Small intestine (tissue), 7 donors: ENCODE data around the gene ERRFI1. TPM values are rescaled to one million over a fixed set of nuclear protein-coding genes. Genes with fewer than 3 reads are reported as not detected.

ENCODE experiments used
- DNase-seq, 2 donors: peaks; one replicate each; pipeline versions ENCODE4 v3.0.0 to v3.0.0-alpha.2; 2013
- FAIRE-seq: peaks from 2 replicates; lab custom pipeline; 2012; peaks lifted over from hg19 to GRCh38; lab: Jason Lieb, UNC
- H3K27ac ChIP-seq, 3 donors: one replicate each; pipeline ENCODE4 v1.5.1; 2013; ENCODE audit warnings: low read length in 2 of 3, mild to moderate bottlenecking in 2 of 3, control low read depth in 1 of 3, inconsistent platforms in 1 of 3, low read depth in 1 of 3, moderate library complexity in 1 of 3
- H3K27me3 ChIP-seq, 3 donors: one replicate each; pipeline ENCODE4 v1.6.1; 2013; ENCODE audit warnings: low read length in 3 of 3, inconsistent platforms in 1 of 3; ENCODE audit not compliant: control insufficient read depth in 3 of 3, insufficient read depth in 3 of 3
- H3K36me3 ChIP-seq, 3 donors: one replicate each; pipeline ENCODE4 v1.6.1; 2013; ENCODE audit warnings: low read length in 3 of 3, inconsistent platforms in 1 of 3, low read depth in 1 of 3, mild to moderate bottlenecking in 1 of 3, moderate library complexity in 1 of 3; ENCODE audit not compliant: control insufficient read depth in 3 of 3, insufficient read depth in 2 of 3
- H3K4me1 ChIP-seq, 3 donors: one replicate each; pipeline ENCODE4 v1.6.1; 2013; ENCODE audit warnings: low read length in 2 of 3, inconsistent platforms in 1 of 3, low read depth in 1 of 3, mild to moderate bottlenecking in 1 of 3, moderate library complexity in 1 of 3; ENCODE audit not compliant: control insufficient read depth in 3 of 3, insufficient read depth in 2 of 3
- H3K4me3 ChIP-seq, 3 donors: one replicate each; pipeline ENCODE4 v1.5.1; 2013; ENCODE audit warnings: low read length in 3 of 3, control low read depth in 1 of 3, inconsistent platforms in 1 of 3, low read depth in 1 of 3, mild to moderate bottlenecking in 1 of 3, moderate library complexity in 1 of 3
- H3K9me3 ChIP-seq, 2 donors: one replicate each; pipeline ENCODE4 v1.6.1; 2013; ENCODE audit warnings: low read depth in 1 of 2, low read length in 1 of 2; ENCODE audit not compliant: control insufficient read depth in 2 of 2, insufficient read depth in 1 of 2
- WGBS, 3 donors: extraction: QIAGEN DNeasy Blood & Tissue Kit; methylation state at CpG; one replicate each; pipeline ENCODE4 v1.1.7; 2013; 5-methylcytosine and 5-hydroxymethylcytosine counted together
- polyA plus RNA-seq, 4 donors: library from polyadenylated mRNA; stranded (reverse) in 3 of 4; unstranded in 1 of 4; fragments of 200-250 nt in 3 of 4; fragments of 120-200 nt in 1 of 4; gene quantifications; one replicate each; pipeline versions ENCODE4 v1.2.1 to v1.2.3, GENCODE V29; 2013
- donor health status: healthy with polysubstance abuse.
- donor health status: control.
- donor health status: control.
- donor health status: Bipolar disorder and iron deficiency.
- donor health status: healthy.

ERRFI1 gene
- polyA plus RNA-seq, 4 donors, result 22.8 to 39.1 (median 34.1) TPM

DNA sequence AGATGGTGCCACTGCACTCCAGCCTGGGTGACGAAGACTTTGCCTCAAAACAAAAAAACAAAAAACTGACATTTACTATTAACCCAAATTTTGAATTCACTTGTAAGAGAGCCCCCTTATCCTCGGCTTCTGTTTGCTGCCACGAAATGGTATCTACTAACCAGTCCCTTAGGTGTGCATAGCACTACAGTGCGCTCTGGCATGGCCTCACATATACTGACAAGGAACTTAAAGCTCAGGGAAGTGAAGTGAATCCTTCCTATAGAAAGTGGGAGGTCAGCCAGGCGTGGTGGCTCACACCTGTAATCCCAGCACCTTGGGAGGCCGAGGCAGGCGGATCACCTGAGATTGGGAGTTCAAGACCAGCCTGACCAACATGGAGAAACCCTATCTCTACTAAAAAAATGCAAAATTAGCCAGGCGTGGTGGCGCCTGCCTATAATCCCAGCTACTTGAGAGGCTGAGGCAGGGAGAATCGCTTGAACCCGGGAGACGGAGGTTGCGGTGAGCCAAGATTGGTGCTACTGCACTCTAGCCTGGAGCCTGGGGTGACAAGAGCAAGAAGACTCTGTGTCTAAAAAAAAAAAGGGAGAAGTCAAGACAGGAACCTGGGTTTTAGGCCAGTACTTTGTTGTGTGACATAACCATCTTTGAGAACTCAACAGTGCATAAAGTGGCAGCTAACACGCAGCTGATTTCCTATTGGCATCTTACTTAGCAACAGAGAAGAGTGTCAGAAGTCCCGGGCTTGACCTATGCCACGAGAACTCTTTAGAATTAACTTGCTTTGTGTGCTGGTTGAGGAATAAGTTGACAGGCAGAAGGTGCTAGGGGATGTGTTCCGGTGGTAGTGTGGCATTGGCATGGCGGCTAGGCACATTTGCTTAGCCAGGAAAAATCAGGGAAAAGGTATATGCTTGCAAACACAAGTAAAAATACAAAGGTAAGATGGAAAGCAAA is 16.8 kb downstream of the ERRFI1 start:
- no peaks in the 10 kb centered on the region for H3K9me3 ChIP-seq
- DNase-seq (no peak), FAIRE-seq (no peak)
- no peaks in the 10 kb centered on the region for H3K27me3 ChIP-seq
- no peak overlapping the region for H3K4me3 ChIP-seq
- H3K36me3 ChIP-seq, result peaks cover under 1 to 27% (median 18%) of the 10 kb centered on the region in 3 donors
- peaks cover 0 to 14% (median 0%) of the 10 kb centered on the region in 3 donors for H3K4me1 ChIP-seq
- 94 to 95% (median 94%) methylated on average over 18 of the region's 18 CpGs for WGBS, 3 donors
- H3K27ac ChIP-seq, result no peak overlapping the region

DNA sequence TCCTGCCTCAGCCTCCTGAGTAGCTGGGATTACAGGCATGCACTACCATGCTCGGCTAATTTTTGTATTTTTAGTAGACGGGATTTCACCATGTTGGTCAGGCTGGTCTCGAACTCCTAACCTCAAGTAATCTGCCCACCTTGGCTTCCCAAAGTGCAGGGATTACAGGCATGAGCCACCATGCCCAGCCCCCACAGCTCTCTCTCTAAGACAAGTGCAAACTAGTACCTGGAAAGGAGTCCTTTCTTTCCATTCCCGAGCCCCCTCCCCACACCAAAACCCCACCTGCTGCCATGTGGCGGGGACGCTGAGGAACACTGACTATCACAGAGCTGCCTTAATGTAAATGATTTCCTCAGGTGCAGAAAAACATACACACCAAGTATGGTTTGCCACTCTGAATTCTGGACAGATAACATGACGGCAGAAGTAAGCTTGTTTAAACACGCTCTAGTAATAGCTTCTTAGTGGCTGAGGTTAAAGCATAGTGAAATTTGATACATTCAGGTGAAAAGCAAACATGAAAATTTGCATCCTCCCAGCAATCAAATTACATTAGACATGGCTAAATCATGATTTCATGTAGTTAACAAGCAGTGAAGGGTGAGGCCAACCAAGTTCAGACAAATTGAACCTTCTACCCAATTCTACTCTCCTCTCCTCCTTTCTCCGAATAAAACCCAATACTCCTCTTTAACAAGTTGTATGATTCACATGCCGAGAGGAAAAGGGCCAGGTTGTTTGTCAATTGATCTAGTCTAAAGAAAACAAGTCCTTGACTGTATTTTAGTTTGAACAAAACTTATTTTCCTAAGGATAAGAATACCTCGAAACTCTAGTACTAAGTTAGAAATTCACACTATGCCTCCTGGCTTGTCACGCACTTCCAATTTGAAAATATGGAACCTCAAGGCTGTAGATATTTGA is 19.8 kb downstream of the ERRFI1 start:
- DNase-seq, result no peak
- 88 to 91% (median 89%) methylated on average over 12 of the region's 12 CpGs for WGBS, 3 donors
- no peak for FAIRE-seq

DNA sequence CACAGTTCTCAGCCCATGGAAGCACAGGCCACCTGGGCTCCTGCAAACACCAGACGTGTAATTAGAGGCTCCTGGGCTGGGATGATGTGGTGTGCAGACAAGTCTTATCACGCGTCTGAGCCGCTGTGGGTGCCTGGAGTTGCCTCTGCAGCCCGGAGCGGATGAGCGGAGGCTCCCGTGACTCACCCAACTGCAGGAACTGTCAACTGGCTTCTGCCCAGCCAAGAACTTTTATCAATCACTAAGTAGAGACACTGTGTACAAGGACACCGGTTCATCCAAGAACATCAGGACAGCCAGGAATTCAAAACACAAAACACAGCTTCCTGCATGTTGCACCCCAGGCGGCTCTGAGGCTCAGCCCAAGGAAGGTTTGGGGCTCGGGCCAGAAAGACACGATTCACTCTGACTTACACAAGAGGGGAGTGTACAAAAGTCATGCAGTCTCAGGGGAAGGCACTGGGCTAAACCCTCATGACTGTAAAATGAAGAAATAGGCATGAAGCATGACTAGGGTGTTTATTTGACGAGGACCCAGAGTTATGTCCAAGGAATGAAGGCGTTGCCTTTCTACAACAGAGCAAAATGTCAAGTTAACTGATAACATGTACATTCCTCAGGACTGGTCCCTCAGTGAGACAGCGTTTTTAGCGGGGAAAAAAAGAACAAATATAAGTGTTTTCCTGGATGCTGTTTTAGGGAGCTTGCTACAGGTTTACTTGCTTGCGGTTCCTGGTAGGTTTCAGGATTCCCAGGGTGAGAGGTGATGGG is 21.1 kb downstream of the ERRFI1 start:
- 27 to 45% (median 38%) methylated on average over 17 of the region's 17 CpGs for WGBS, 3 donors
- H3K36me3 ChIP-seq, result peaks cover 0 to 9% (median 0%) of the 10 kb centered on the region in 3 donors
- peak; percentile 67 to 81 for DNase-seq
- no peak overlapping the region for H3K4me3 ChIP-seq
- FAIRE-seq, result no peak
- H3K4me1 ChIP-seq, result peaks cover 0 to 18% (median 2%) of the 10 kb centered on the region in 3 donors
- H3K9me3 ChIP-seq, result no peaks in the 10 kb centered on the region
- peak overlapping the region; percentile 50 to 76 (median 58) for H3K27ac ChIP-seq
- no peaks in the 10 kb centered on the region for H3K27me3 ChIP-seq

More for the DNA sequence above, 19.8 kb downstream of the ERRFI1 start:
- H3K9me3 ChIP-seq, result no peaks in the 10 kb centered on the region
- H3K4me3 ChIP-seq, result no peak overlapping the region
- H3K27ac ChIP-seq, result no peak overlapping the region
- peaks cover 0 to 15% (median 5%) of the 10 kb centered on the region in 3 donors for H3K36me3 ChIP-seq
- H3K27me3 ChIP-seq, result no peaks in the 10 kb centered on the region
- H3K4me1 ChIP-seq, result peaks cover 0 to 18% (median 2%) of the 10 kb centered on the region in 3 donors

DNA sequence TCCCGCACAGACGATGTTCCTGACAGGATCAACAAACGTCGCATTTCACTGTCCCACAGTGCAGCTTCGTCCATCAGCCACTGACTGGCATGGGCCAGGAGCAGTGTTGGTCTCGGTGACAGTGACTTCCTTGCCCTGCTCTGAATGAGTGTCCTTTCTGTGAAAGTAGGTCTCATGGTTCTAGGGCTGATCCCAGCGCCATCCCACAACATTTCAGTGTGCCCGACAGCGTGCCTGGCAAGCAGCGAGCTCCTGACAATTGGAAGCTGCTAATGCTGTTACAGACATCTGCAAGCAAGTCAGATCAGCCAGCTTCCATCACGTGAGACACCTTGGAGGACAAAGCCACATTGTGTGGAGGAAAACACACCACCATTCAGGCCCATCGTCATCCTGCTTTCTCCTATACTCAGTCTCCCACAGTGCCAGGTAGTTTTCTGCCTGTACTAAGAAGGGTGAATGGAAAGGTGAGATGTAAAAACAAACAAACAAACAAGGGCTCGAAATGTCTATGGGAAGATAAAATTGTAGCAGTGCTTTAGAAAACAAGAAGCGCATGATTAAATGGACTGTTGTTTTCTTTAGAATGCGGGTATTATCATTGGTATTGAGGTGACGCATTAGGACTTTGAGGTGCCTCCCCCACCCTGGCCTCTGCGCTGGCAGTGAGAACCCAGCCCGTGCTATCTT is 21.9 kb downstream of the ERRFI1 start:
- DNase-seq (no peak), FAIRE-seq (no peak)
- peaks cover 0 to 18% (median 2%) of the 10 kb centered on the region in 3 donors for H3K4me1 ChIP-seq
- peaks cover 0 to 2% (median 0%) of the 10 kb centered on the region in 3 donors for H3K36me3 ChIP-seq
- WGBS, 3 donors, result 58 to 79% (median 77%) methylated on average over 18 of the region's 18 CpGs
- H3K27me3 ChIP-seq, result no peaks in the 10 kb centered on the region
- H3K4me3 ChIP-seq, result no peak overlapping the region
- no peaks in the 10 kb centered on the region for H3K9me3 ChIP-seq
- peak overlapping the region; percentile 28 to 76 (median 58) for H3K27ac ChIP-seq

DNA sequence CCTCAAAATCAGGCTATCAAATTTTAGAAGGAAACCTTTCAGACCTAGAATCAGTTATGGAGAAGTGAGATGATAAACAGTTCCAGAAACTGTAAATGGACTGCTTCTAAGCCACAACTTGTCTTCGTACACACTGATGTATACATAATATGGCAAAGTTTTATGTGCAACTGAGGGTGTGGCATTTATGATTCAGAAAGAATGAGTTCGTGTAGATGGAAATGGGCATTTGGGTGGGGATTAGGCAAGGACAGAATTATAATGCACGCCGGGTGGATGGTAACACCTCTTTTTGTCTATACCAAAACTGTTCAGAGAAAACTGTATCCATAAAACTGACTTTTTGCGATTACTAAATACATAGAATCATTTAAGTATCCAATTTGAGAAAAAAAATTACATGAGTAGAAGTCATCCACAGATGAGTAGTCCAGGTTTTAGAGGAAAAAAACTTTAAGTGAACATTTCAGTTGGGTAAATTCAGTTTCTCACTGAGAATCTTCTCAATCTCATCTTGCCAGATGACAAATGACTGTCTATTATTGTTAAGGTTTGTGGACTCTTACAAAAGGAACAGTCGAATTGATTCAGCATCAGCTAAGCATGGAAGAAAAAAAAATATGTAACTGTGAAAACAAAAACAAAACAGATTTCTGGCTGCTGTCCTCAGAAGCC is 22.5 kb downstream of the ERRFI1 start:
- 76 to 88% (median 78%) methylated on average over 6 of the region's 6 CpGs for WGBS, 3 donors
- FAIRE-seq, result no peak
- DNase-seq, result no peak

DNA sequence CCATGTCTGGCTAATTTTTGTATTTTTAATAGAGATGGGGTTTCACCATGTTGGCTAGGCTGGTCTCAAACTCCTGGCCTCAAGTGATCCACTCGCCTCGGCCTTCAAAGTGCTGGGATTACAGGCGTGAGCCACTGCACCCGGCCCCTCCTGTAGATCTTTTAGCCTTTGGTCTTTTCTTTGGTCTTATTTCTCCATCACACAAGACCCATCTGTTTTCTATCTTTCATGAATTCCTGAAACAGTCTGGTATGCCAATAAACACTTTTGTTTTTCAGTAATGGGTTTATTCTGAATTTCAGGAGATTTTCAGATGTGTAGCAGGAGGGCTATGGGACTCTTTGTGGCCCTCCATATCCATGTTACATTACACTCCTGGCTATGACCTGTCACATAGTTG is 23.2 kb downstream of the ERRFI1 start:
- Histone ChIP-seq H3K4me3 (no peak overlapping the region), H3K4me1 (peaks cover 0 to 18% (median 2%) of the 10 kb centered on the region in 3 donors), H3K9me3 (no peaks in the 10 kb centered on the region), H3K27me3 (no peaks in the 10 kb centered on the region), H3K36me3 (no peaks in the 10 kb centered on the region), H3K27ac (no peak overlapping the region)
- WGBS, 3 donors, result 94 to 100% (median 95%) methylated on average over 4 of the region's 4 CpGs
- DNase-seq (no peak), FAIRE-seq (no peak)

More for the DNA sequence above, 22.5 kb downstream of the ERRFI1 start:
- Histone ChIP-seq H3K27ac (peak overlapping the region in 1 of 3 donors; percentile 53), H3K4me1 (peaks cover 0 to 18% (median 2%) of the 10 kb centered on the region in 3 donors), H3K27me3 (no peaks in the 10 kb centered on the region), H3K9me3 (no peaks in the 10 kb centered on the region), H3K4me3 (no peak overlapping the region), H3K36me3 (no peaks in the 10 kb centered on the region)

DNA sequence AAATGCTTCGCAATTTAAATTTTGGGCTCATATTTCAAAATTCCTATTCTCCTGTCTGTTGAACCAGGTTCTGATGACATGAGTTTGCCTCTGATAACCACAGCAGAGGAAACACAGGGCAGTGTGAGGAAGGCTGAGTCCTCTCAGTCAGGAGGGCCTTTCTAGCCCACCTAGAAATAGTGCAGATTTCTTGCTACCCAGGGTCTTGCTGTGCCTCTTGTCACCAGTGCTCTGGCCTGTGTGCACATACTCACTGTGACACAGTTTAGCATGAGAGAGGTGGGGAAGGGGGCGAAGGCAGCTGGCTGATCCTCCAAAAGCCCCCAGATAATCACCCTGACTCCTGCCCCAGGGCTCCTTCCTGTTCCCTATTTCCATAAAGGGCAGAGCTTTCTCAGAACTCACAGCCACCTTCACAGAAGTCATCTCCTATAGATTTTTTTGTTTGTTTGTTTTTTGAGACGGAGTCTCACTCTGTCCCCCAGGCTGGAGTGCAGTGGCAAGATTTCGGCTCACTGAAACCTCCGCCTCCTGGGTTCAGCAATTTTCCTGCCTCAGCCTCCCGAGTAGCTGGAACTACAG is 23.7 kb downstream of the ERRFI1 start:
- 96 to 98% (median 96%) methylated on average over 6 of the region's 6 CpGs for WGBS, 3 donors
- Histone ChIP-seq H3K27me3 (no peaks in the 10 kb centered on the region), H3K4me1 (peaks cover 0 to 18% (median 2%) of the 10 kb centered on the region in 3 donors), H3K36me3 (no peaks in the 10 kb centered on the region), H3K9me3 (no peaks in the 10 kb centered on the region), H3K4me3 (no peak overlapping the region), H3K27ac (no peak overlapping the region)
- DNase-seq, result no peak
- no peak for FAIRE-seq
